H1 (cell line): ENCODE measurements around the gene SCGN. TPM values are rescaled to one million over a fixed set of nuclear protein-coding genes. Genes with fewer than 3 reads are reported as not detected.

ENCODE experiments used
- CTCF ChIA-PET: fragments of 300-600 bp; sonication (Branson Sonifier 250); formaldehyde crosslinking; loops from one replicate; lab custom pipeline; 2021; ENCODE audit not compliant: partially characterized antibody; lab: Charles Lee
- POLR2A ChIA-PET: fragments of 300-600 bp; sonication (Branson Sonifier 250); formaldehyde crosslinking; loops from one replicate; lab custom pipeline; 2021; ENCODE audit warnings: inconsistent platforms; ENCODE audit not compliant: partially characterized antibody; lab: Charles Lee
- DNase-seq, 2 experiments: peaks; one replicate each; pipeline versions ENCODE4 v3.0.0 to v3.0.0-alpha.2; 2010 to 2022; ENCODE audit warnings: low spot score in 2 of 2, low read depth in 1 of 2, mixed read lengths in 1 of 2
- FAIRE-seq: peaks from 2 replicates; lab custom pipeline; 2011; peaks lifted over from hg19 to GRCh38; lab: Jason Lieb, UNC
- H2AFZ ChIP-seq: 2 replicates; pipeline ENCODE4 v1.8.1; 2012; ENCODE audit warnings: low read length, inconsistent platforms
- H2AK5ac ChIP-seq: 2 replicates; pipeline ENCODE4 v1.6.1; 2013; ENCODE audit warnings: low read depth, low read length
- H2BK120ac ChIP-seq: replicated peaks from 2 replicates; pipeline ENCODE3; 2013; ENCODE audit warnings: low read depth, low read length, inconsistent platforms
- H2BK12ac ChIP-seq: 2 replicates; pipeline ENCODE4 v1.6.1; 2013; ENCODE audit warnings: low read depth, low read length
- H2BK15ac ChIP-seq: 2 replicates; pipeline ENCODE4 v1.6.1; 2013; ENCODE audit warnings: low read length
- H2BK20ac ChIP-seq: 2 replicates; pipeline ENCODE4 v1.6.1; 2013; ENCODE audit warnings: low read length
- H2BK5ac ChIP-seq: 2 replicates; pipeline ENCODE4 v1.6.1; 2013; ENCODE audit warnings: low read depth, low read length
- H3K14ac ChIP-seq: 2 replicates; pipeline ENCODE4 v1.6.1; 2013; ENCODE audit warnings: inconsistent platforms; ENCODE audit not compliant: insufficient read length
- H3K18ac ChIP-seq: 2 replicates; pipeline ENCODE4 v1.6.1; 2013; ENCODE audit warnings: low read length; ENCODE audit errors: extremely low read depth
- H3K23ac ChIP-seq: 2 replicates; pipeline ENCODE4 v1.6.1; 2013; ENCODE audit warnings: inconsistent platforms; ENCODE audit not compliant: insufficient read length
- H3K23me2 ChIP-seq: 2 replicates; pipeline ENCODE4 v1.6.1; 2013; ENCODE audit warnings: low read depth, low read length
- H3K27ac ChIP-seq: 2 replicates; pipeline ENCODE4 v1.6.1; 2011; ENCODE audit warnings: low read depth, low read length, inconsistent platforms
- H3K27me3 ChIP-seq, 4 experiments: replicated peaks in 1 of 4; 1 replicate in 1 of 4; 2 replicates in 3 of 4; pipeline versions ENCODE4 v1.6.1 to v1.8.1; 2011 to 2013; ENCODE audit warnings: low read length in 3 of 4, mild to moderate bottlenecking in 3 of 4, inconsistent platforms in 2 of 4, mixed read lengths in 2 of 4, moderate library complexity in 1 of 4; ENCODE audit not compliant: control insufficient read depth in 3 of 4, insufficient read depth in 3 of 4; ENCODE audit errors: extremely low read depth in 1 of 4
- H3K36me3 ChIP-seq, 4 experiments: 2 replicates each; pipeline versions ENCODE4 v1.6.1 to v1.8.1; 2011 to 2013; ENCODE audit warnings: mild to moderate bottlenecking in 4 of 4, low read length in 3 of 4, moderate library complexity in 2 of 4, control low read depth in 1 of 4, inconsistent platforms in 1 of 4; ENCODE audit not compliant: insufficient read depth in 4 of 4, control insufficient read depth in 2 of 4
- H3K4ac ChIP-seq: replicated peaks from 2 replicates; pipeline ENCODE3; 2013; ENCODE audit warnings: low read length, low read depth, mixed read lengths, inconsistent platforms; ENCODE audit not compliant: insufficient read length
- H3K4me1 ChIP-seq, 4 experiments: replicated peaks in 1 of 4; 1 replicate in 1 of 4; 2 replicates in 3 of 4; pipeline versions ENCODE4 v1.6.1 to v1.8.1; 2011 to 2013; ENCODE audit warnings: low read length in 3 of 4, inconsistent platforms in 2 of 4, mixed read lengths in 1 of 4; ENCODE audit not compliant: insufficient read depth in 4 of 4, control insufficient read depth in 3 of 4
- H3K4me2 ChIP-seq, 2 experiments: 2 replicates each; pipeline versions ENCODE4 v1.6.1 to v1.8.1; 2011 to 2013; ENCODE audit warnings: low read depth in 2 of 2, low read length in 2 of 2, control low read depth in 1 of 2, inconsistent platforms in 1 of 2, mild to moderate bottlenecking in 1 of 2; ENCODE audit not compliant: insufficient read depth in 1 of 2
- H3K4me3 ChIP-seq, 4 experiments: fragments of 200-600, 300-600 bp in 1 of 4; sonication (generic), shearing (Covaris generic), sonication (Bioruptor Twin) in 1 of 4; 2 replicates each; pipeline versions ENCODE4 v1.5.1 to v1.8.1; 2011 to 2016; ENCODE audit warnings: low read length in 4 of 4, low read depth in 3 of 4, control low read depth in 2 of 4, inconsistent platforms in 2 of 4, mild to moderate bottlenecking in 2 of 4, mixed read lengths in 1 of 4, moderate library complexity in 1 of 4; ENCODE audit not compliant: insufficient read depth in 2 of 4; ENCODE audit errors: extremely low read depth in 1 of 4
- H3K56ac ChIP-seq: replicated peaks from 2 replicates; pipeline ENCODE3; 2013; ENCODE audit warnings: low read depth, mild to moderate bottlenecking, mixed read lengths, low read length, inconsistent platforms; ENCODE audit not compliant: insufficient read length
- H3K79me1 ChIP-seq: 2 replicates; pipeline ENCODE4 v1.6.1; 2013; ENCODE audit warnings: low read depth, low read length, control low read depth
- H3K79me2 ChIP-seq, 2 experiments: 2 replicates each; pipeline versions ENCODE4 v1.6.1 to v1.8.1; 2012 to 2013; ENCODE audit warnings: low read length in 2 of 2, mild to moderate bottlenecking in 2 of 2, inconsistent platforms in 1 of 2; ENCODE audit not compliant: insufficient read depth in 2 of 2, control insufficient read depth in 1 of 2
- H3K9ac ChIP-seq, 4 experiments: replicated peaks in 1 of 4; 1 replicate in 1 of 4; 2 replicates in 3 of 4; pipeline versions ENCODE4 v1.6.1 to v1.8.1; 2011 to 2013; ENCODE audit warnings: low read depth in 3 of 4, low read length in 3 of 4, control low read depth in 2 of 4, mild to moderate bottlenecking in 2 of 4, moderate library complexity in 2 of 4, inconsistent platforms in 1 of 4; ENCODE audit errors: extremely low read depth in 1 of 4
- H3K9me3 ChIP-seq, 2 experiments: 2 replicates each; pipeline versions ENCODE4 v1.6.1 to v1.8.1; 2012 to 2013; ENCODE audit warnings: mild to moderate bottlenecking in 2 of 2, moderate library complexity in 2 of 2, control low read depth in 1 of 2, inconsistent platforms in 1 of 2, low read depth in 1 of 2, low read length in 1 of 2, mixed read lengths in 1 of 2; ENCODE audit not compliant: insufficient read depth in 2 of 2
- H4K20me1 ChIP-seq, 2 experiments: replicated peaks in 1 of 2; 2 replicates each; pipeline versions ENCODE3 to v1.8.1; 2011 to 2013; ENCODE audit warnings: inconsistent platforms in 2 of 2, low read length in 2 of 2, mild to moderate bottlenecking in 1 of 2; ENCODE audit not compliant: insufficient read depth in 2 of 2, control insufficient read depth in 1 of 2
- H4K5ac ChIP-seq: 2 replicates; pipeline ENCODE4 v1.6.1; 2013; ENCODE audit warnings: low read length, low read depth, mixed read lengths, inconsistent platforms; ENCODE audit not compliant: insufficient read length
- H4K8ac ChIP-seq: 2 replicates; pipeline ENCODE4 v1.8.0; 2013; ENCODE audit warnings: mild to moderate bottlenecking, moderate library complexity, low read length, inconsistent platforms; ENCODE audit not compliant: insufficient read depth; ENCODE audit errors: extremely low read depth
- H4K91ac ChIP-seq: replicated peaks from 2 replicates; pipeline ENCODE3; 2013; ENCODE audit warnings: low read length, mixed read lengths, inconsistent platforms; ENCODE audit not compliant: insufficient read length
- BACH1 ChIP-seq: IDR thresholded peaks from 2 replicates; pipeline ENCODE4 v1.6.1; 2012; ENCODE audit warnings: low read length, improper control_type of control experiment
- KDM5A ChIP-seq: fragments of 200-600 bp; IDR thresholded peaks from 2 replicates; pipeline ENCODE4 v1.7.1; 2012; ENCODE audit warnings: mild to moderate bottlenecking, low read length, inconsistent platforms, mixed read lengths
- NRF1 ChIP-seq: IDR thresholded peaks from 2 replicates; pipeline ENCODE4 v1.6.1; 2011; ENCODE audit warnings: mild to moderate bottlenecking, low read depth, low read length, improper control_type of control experiment
- PHF8 ChIP-seq: fragments of 200-600 bp; sonication (generic); conservative IDR thresholded peaks from 2 replicates; pipeline ENCODE4 v1.7.1; 2012; ENCODE audit warnings: low read depth, mild to moderate bottlenecking, inconsistent platforms, low read length, moderate library complexity
- POLR2AphosphoS5 ChIP-seq: IDR thresholded peaks from 2 replicates; pipeline ENCODE4 v1.6.1; 2011; ENCODE audit warnings: low read depth, low read length
- RAD21 ChIP-seq, 2 experiments: IDR thresholded peaks in 1 of 2; conservative IDR thresholded peaks in 1 of 2; 2 replicates each; pipeline ENCODE4 v1.6.1; 2011; ENCODE audit warnings: low read depth in 2 of 2, low read length in 2 of 2, improper control_type of control experiment in 1 of 2, inconsistent platforms in 1 of 2, mild to moderate bottlenecking in 1 of 2, moderate library complexity in 1 of 2
- RBBP5 ChIP-seq: IDR thresholded peaks from 2 replicates; pipeline ENCODE4 v1.7.1; 2012; ENCODE audit warnings: low read depth, mild to moderate bottlenecking, inconsistent platforms, low read length, moderate library complexity, borderline replicate concordance
- RNF2 ChIP-seq: fragments of 200-900, 300-1000 bp; sonication (generic); IDR thresholded peaks from 2 replicates; pipeline ENCODE4 v1.7.1; 2016; ENCODE audit warnings: borderline replicate concordance, low read depth, mild to moderate bottlenecking, antibody characterized with exemption, low read length; ENCODE audit not compliant: poor library complexity, severe bottlenecking; ENCODE audit errors: missing control alignments
- SIRT6 ChIP-seq: IDR thresholded peaks from one replicate; pipeline ENCODE4 v1.7.1; 2012; ENCODE audit warnings: low read length, inconsistent platforms
- ZNF274 ChIP-seq: IDR thresholded peaks from 2 replicates; pipeline ENCODE4 v1.7.0; 2012; ENCODE audit warnings: low read length, borderline replicate concordance; ENCODE audit errors: extremely low read depth
- WGBS, 2 experiments: shearing (Covaris generic) in 1 of 2; methylation state at CpG; one replicate each; pipeline versions ENCODE4 v1.1.6 to v1.1.7; 2013 to 2015; ENCODE audit warnings: low lambda C conversion rate in 2 of 2, mixed read lengths in 2 of 2, inconsistent platforms in 1 of 2, low coverage in 1 of 2, missing lambda C conversion rate in 1 of 2; ENCODE audit not compliant: insufficient replicate concordance in 2 of 2, insufficient coverage in 1 of 2, insufficient read length in 1 of 2; ENCODE audit errors: extremely low coverage in 1 of 2, missing lambda C conversion rate in 1 of 2; 5-methylcytosine and 5-hydroxymethylcytosine counted together
- polyA plus RNA-seq, 7 experiments: library from polyadenylated mRNA; depleted of rRNA in 3 of 7; stranded (reverse) in 5 of 7; unstranded in 2 of 7; fragments of >200 nt in 5 of 7; fragments of 200-250 nt in 2 of 7; gene quantifications; 1 replicate in 5 of 7; 2 replicates in 1 of 7; 4 replicates in 1 of 7; pipeline versions ENCODE4 v1.2.1 to v1.2.3, GENCODE V29; 2011 to 2013; ENCODE audit warnings: missing spikeins in 2 of 7, mixed read lengths in 2 of 7
- total RNA-seq: library from RNA; stranded (reverse); fragmentation: NEBNext Ultra II Directional; extraction: Animal tissue kit (Norgen Biotek cat#: 25700); gene quantifications from 2 replicates; pipeline ENCODE4 v1.2.1, GENCODE V29; 2021
- TF ChIP-seq, protein P1 (sequence below): IDR thresholded peaks from 2 replicates; pipeline ENCODE4 v1.6.1; 2012; ENCODE audit warnings: low read length, inconsistent platforms

The SCGN gene
- total and polyA plus RNA-seq, 2 of the 8 experiments (the other 6 are each of a cell fraction or from before 2014, with no cell fraction given) = not detected

DNA sequence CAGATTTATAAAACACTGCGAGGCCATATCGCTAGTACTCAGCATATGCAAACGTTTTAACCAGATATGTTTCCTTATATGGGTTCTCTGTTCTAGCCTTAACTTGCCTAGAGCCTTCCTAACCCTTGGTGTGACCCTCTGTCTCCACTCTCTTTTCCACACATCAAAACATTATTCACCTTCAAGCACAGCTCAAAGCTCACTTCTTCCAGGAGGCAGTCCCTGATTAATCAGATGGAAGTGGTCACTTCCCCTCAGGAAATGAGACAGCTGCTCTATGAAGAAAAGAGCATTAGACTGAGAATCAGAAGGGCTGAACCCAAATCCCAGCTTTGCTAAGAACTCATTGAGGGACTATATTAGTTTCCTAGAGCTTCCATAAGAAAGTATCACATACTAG lies 62.8 kb downstream of the SCGN start:
- Histone ChIP-seq H3K79me1 (no peaks in the 10 kb centered on the region), H3K18ac (no peak overlapping the region), H3K4me2 (no peak overlapping the region), H2AK5ac (no peak overlapping the region), H3K14ac (no peak overlapping the region), H3K27me3 (peaks cover 0 to 1% (median 0%) of the 10 kb centered on the region in 4 experiments; a peak in 1 of 7 replicates), H3K79me2 (no peaks in the 10 kb centered on the region), H4K91ac (no peak overlapping the region), H3K4ac (no peak overlapping the region), H3K9ac (no peak overlapping the region), H4K8ac (no peak overlapping the region), H4K5ac (no peak overlapping the region), H3K23ac (no peak overlapping the region), H3K9me3 (no peaks in the 10 kb centered on the region), H2BK20ac (no peak overlapping the region), H3K4me1 (no peaks in the 10 kb centered on the region), H2BK120ac (no peak overlapping the region), H2BK12ac (no peak overlapping the region), H3K56ac (no peak overlapping the region), H2BK5ac (no peak overlapping the region), H2BK15ac (no peak overlapping the region), H3K36me3 (no peaks in the 10 kb centered on the region), H3K27ac (no peak overlapping the region), H3K23me2 (no peaks in the 10 kb centered on the region), H4K20me1 (no peaks in the 10 kb centered on the region), H3K4me3 (no peak overlapping the region), H2AFZ (no peak overlapping the region)
- no peak for DNase-seq
- ChIA-PET POLR2A (no interaction called here), CTCF (interaction anchor here (0.7 to 2.1 kb wide), 6 partner anchors 28 to 487 kb away, joined by 3 to 8 read pairs (median 4); no protein-coding TSS in a partner anchor)
- TF ChIP-seq KDM5A = no peak
- TF ChIP-seq RNF2 = no peak
- no peak for TF ChIP-seq SIRT6
- TF ChIP-seq RBBP5 = no peak
- TF ChIP-seq BACH1 = no peak
- TF ChIP-seq, protein P1, sequence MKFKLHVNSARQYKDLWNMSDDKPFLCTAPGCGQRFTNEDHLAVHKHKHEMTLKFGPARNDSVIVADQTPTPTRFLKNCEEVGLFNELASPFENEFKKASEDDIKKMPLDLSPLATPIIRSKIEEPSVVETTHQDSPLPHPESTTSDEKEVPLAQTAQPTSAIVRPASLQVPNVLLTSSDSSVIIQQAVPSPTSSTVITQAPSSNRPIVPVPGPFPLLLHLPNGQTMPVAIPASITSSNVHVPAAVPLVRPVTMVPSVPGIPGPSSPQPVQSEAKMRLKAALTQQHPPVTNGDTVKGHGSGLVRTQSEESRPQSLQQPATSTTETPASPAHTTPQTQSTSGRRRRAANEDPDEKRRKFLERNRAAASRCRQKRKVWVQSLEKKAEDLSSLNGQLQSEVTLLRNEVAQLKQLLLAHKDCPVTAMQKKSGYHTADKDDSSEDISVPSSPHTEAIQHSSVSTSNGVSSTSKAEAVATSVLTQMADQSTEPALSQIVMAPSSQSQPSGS = no peak
- TF ChIP-seq NRF1 = no peak
- no peak for TF ChIP-seq PHF8
- no peak for TF ChIP-seq ZNF274
- no peak for TF ChIP-seq POLR2AphosphoS5
- TF ChIP-seq RAD21 (IDR thresholded peaks at IDR 0.05 in 1 of 2, conservative IDR thresholded peaks at IDR 0.05 in 1 of 2; ENCODE audit: low read depth in 2 of 2, low read length in 2 of 2) = no peak
- no peak for FAIRE-seq
- 81% methylated on average over 3 of the region's 3 CpGs; no CpG with 5 or more reads in 1 of the 2 experiments for WGBS, 2 experiments
